ENCODE results near the gene EML3. TPM values are rescaled to one million over a fixed set of nuclear protein-coding genes. Genes with fewer than 3 reads are reported as not detected.
"Not testable (repeated sequence)": the region's sequence is repeated elsewhere in the genome, so short reads cannot be mapped to it uniquely, and the experiment has no call there.

The EML3 gene
- 10 to 100 TPM; 32.6 to 57.4 (median 49.5) TPM for polyA plus RNA-seq (ENCODE audit: insufficient read depth in 1 of 5, insufficient read length in 5 of 5, low replicate concordance in 1 of 5)
- long read RNA-seq, donor 1, partial matches to known transcripts: 0 of 6 reads
- long read RNA-seq, donor 1, other reads (novel, unspliced or antisense): 0 of 6 reads
- long read RNA-seq, donor 2, partial matches to known transcripts: 0 of 2 reads
- long read RNA-seq, donor 2, other reads (novel, unspliced or antisense): 0 of 2 reads
- long read RNA-seq, donor 3, partial matches to known transcripts: 0 of 4 reads
- long read RNA-seq, donor 3, other reads (novel, unspliced or antisense): 0 of 4 reads
- long read RNA-seq, donor 4, partial matches to known transcripts: 5 of 8 reads
- long read RNA-seq, donor 4, other reads (novel, unspliced or antisense): 0 of 8 reads
- long read RNA-seq, donor 5, partial matches to known transcripts: 0 of 6 reads
- long read RNA-seq, donor 5, other reads (novel, unspliced or antisense): 0 of 6 reads
- long read RNA-seq, donor 6, partial matches to known transcripts: 0 of 6 reads
- long read RNA-seq, donor 6, other reads (novel, unspliced or antisense): 0 of 6 reads
- long read RNA-seq, donor 7, partial matches to known transcripts: 0 of 5 reads
- long read RNA-seq, donor 7, other reads (novel, unspliced or antisense): 0 of 5 reads
- long read RNA-seq, donor 8, partial matches to known transcripts: 0 of 2 reads
- long read RNA-seq, donor 8, other reads (novel, unspliced or antisense): 0 of 2 reads

- peak; percentile 84 to 88 for DNase-seq
Measured at GRCh38 chr11:62612366-62613290, at the start of gene EML3, which contains the start of gene ROM1. Gene EML3 (minus strand): TSS chr11:62612775. CDS start chr11:62612457, 318 bp downstream. Gene ROM1 (plus strand): TSS chr11:62613257. CDS start chr11:62613282, 25 bp downstream.

- no peak for DNase-seq
Measured at GRCh38 chr11:62656796-62657429, 44.3 kb upstream of the EML3 start.

GRCh38 chr11:62654297-62654696 is 41.7 kb upstream of the EML3 start:
- no peak for DNase-seq

GRCh38 chr11:62652161-62653006 is 39.8 kb upstream of the EML3 start:
- DNase-seq: no peak

GRCh38 chr11:62650283-62650682 is 37.7 kb upstream of the EML3 start:
- DNase-seq: not testable (repeated sequence)

GRCh38 chr11:62649486-62649885 is 36.9 kb upstream of the EML3 start:
- DNase-seq: no peak

- DNase-seq: no peak
Measured at GRCh38 chr11:62648967-62649364, 36.4 kb upstream of the EML3 start.

GRCh38 chr11:62648185-62648966 is 35.8 kb upstream of the EML3 start:
- no peak for DNase-seq

- no peak for DNase-seq
Measured at GRCh38 chr11:62647609-62648005, 35.0 kb upstream of the EML3 start.

GRCh38 chr11:62646825-62647608 is 34.4 kb upstream of the EML3 start:
- DNase-seq: no peak

GRCh38 chr11:62645946-62646824 is 33.6 kb upstream of the EML3 start, which contains the start of gene GANAB:
Gene GANAB (minus strand): TSS chr11:62646613. CDS start chr11:62646599, 14 bp downstream.
- peak; percentile 97 to 98 for DNase-seq

- no peak for DNase-seq
Measured at GRCh38 chr11:62645671-62645945, 33.0 kb upstream of the EML3 start.

GRCh38 chr11:62644220-62644619 is 31.6 kb upstream of the EML3 start:
- DNase-seq: no peak

GRCh38 chr11:62632492-62632891 is 19.9 kb upstream of the EML3 start:
- DNase-seq: no peak

- DNase-seq: no peak
Measured at GRCh38 chr11:62627713-62628112, 15.1 kb upstream of the EML3 start.

- DNase-seq: no peak
Measured at GRCh38 chr11:62622476-62623089, 10.0 kb upstream of the EML3 start.
